Erythroblast (primary cell): Measurements from ENCODE around the gene EDEM2.

Experiments
- GATA1 ChIP-seq: IDR thresholded peaks from 2 replicates; pipeline ENCODE4 v1.6.1; 2011; ENCODE audit warnings: low read depth, mild to moderate bottlenecking, control low read depth, low read length, moderate library complexity
- POLR2A ChIP-seq: IDR thresholded peaks from 2 replicates; pipeline ENCODE4 v1.6.1; 2011; ENCODE audit warnings: mild to moderate bottlenecking, low read length

DNA sequence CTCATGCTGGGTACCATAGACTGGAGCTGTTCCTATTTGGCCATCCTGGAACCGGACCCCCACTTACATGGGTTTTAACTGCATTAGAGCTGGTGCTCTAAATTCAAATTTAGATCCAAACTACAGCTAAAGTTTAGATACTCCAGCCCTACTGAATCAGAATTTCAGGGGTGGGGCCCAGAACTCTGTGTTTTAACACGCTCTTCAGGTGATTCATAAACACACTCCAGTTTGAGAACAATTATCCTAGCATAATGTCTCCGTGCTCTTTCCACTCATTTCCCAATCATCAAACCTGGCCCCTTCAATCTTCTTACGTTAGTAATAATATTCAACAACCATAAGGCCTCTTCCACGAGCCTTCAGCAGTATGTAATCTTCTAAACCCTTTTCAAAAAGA is 69.8 kb downstream of the EDEM2 start:
- TF ChIP-seq POLR2A (no peak), GATA1 (no peak)
